HEK293T (cell line): Measurements from ENCODE around the gene PRR32.

ENCODE experiments used
- CTCF ChIA-PET: fragments of 350-600 bp; formaldehyde crosslinking; extraction: SDS; loops from one replicate; lab custom pipeline; 2021; ENCODE audit warnings: antibody characterized with exemption, inconsistent platforms; lab: Yijun Ruan, JAX
- POLR2A ChIA-PET: fragments of 350-600 bp; formaldehyde crosslinking; extraction: SDS; loops from one replicate; lab custom pipeline; 2020; ENCODE audit warnings: antibody characterized with exemption, inconsistent platforms; lab: Yijun Ruan, JAX
- DNase-seq: peaks from one replicate; pipeline ENCODE4 v3.0.0; 2012; ENCODE audit warnings: mixed read lengths; ENCODE audit errors: extremely low spot score
- BHLHE40 ChIP-seq: fragments of 450-650 bp; IDR thresholded peaks from 2 replicates; pipeline ENCODE4 v1.6.1; 2016; ENCODE audit warnings: mild to moderate bottlenecking, moderate library complexity, borderline replicate concordance
- ELF4 ChIP-seq: fragments of 450-650 bp; IDR thresholded peaks from 2 replicates; pipeline ENCODE4 v1.6.1; 2017; ENCODE audit warnings: antibody characterized with exemption
- FOXK2 ChIP-seq: fragments of 450-650 bp; IDR thresholded peaks from 2 replicates; pipeline ENCODE4 v1.6.1; 2016; ENCODE audit warnings: mild to moderate bottlenecking
- FOXM1 ChIP-seq: fragments of 450-650 bp; IDR thresholded peaks from 2 replicates; pipeline ENCODE4 v1.6.1; 2017; ENCODE audit warnings: mild to moderate bottlenecking, borderline replicate concordance
- HDGF ChIP-seq: fragments of 450-650 bp; IDR thresholded peaks from 2 replicates; pipeline ENCODE4 v1.6.1; 2017; ENCODE audit warnings: antibody characterized with exemption, borderline replicate concordance
- L3MBTL2 ChIP-seq: fragments of 450-650 bp; conservative IDR thresholded peaks from 2 replicates; pipeline ENCODE4 v1.6.1; 2016; ENCODE audit warnings: mild to moderate bottlenecking
- LEF1 ChIP-seq: fragments of 450-650 bp; IDR thresholded peaks from 2 replicates; pipeline ENCODE4 v1.6.1; 2017; ENCODE audit warnings: mild to moderate bottlenecking, borderline replicate concordance
- PKNOX1 ChIP-seq: fragments of 450-650 bp; IDR thresholded peaks from 2 replicates; pipeline ENCODE4 v1.6.1; 2016
- SP1 ChIP-seq: fragments of 450-650 bp; IDR thresholded peaks from 2 replicates; pipeline ENCODE4 v1.6.1; 2017
- SUZ12 ChIP-seq: fragments of 450-650 bp; IDR thresholded peaks from 2 replicates; pipeline ENCODE4 v1.6.1; 2016; ENCODE audit warnings: mild to moderate bottlenecking
- ZNF384 ChIP-seq: fragments of 450-650 bp; IDR thresholded peaks from 2 replicates; pipeline ENCODE4 v1.6.1; 2016

PRR32 gene

DNA sequence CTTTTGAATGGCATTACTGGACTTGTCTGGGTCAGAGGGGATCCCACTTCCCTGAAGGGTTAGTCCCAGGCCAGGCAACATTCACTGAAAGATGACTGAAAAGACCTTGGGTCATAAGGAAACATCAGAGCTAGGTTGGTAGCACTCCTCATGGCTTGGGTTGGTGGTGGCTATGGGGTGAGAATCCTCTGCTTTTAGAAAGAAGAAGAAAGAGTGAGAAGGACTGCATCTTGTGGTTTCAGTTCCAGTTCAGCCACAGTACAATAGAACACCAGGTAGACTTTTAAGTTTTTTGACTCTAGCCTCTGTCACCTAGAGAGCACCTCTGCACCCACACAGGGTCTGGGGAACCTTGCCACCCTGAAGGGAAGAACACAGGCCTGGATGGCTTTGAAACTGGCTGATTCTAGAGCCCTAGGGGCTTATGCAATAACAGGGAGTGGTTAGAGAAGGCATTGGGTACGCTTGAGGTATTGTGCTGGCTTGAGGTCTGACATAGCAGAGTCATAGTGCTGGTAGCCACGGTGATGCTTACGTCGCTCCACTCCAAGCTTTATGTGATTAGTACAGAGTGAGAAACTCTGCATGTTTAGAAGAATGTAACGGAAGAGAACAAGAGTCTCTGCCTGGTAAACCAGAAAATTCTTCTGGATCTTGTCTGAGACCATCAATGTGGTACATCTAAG lies 36.5 kb downstream of the PRR32 start:
- ChIA-PET POLR2A (no interaction called here), CTCF (no interaction called here)
- TF ChIP-seq FOXM1 (no peak), SP1 (no peak), LEF1 (no peak), FOXK2 (no peak), HDGF (no peak), SUZ12 (no peak), PKNOX1 (no peak), L3MBTL2 (no peak), BHLHE40 (no peak), ZNF384 (no peak), ELF4 (no peak)
- DNase-seq = no peak
